GM19240 (cell line): ENCODE results near the gene GATA5.
"Not testable (repeated sequence)": the region's sequence is repeated elsewhere in the genome, so short reads cannot be mapped to it uniquely, and the experiment has no call there.

Experiments
- DNase-seq: peaks from one replicate; pipeline ENCODE4 v3.0.0; 2011; ENCODE audit warnings: low spot score; ENCODE audit not compliant: insufficient read length

GATA5 gene

DNA sequence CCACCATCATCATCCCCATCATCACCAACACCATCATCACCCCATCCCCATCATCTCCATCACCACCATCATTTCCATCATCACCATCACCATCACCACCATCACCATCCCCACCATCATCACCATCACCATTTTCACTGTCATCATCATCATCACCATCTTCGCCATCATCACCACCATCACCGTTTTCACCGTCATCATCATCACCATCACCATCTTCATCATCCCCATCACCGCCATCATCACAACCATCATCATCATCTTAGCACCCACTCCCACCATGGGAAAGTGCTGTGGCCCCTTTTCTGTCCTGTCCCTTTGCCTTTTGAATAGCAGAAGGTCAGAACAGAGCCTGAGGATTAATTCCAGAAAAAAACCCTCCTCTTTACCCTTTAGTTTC is 28.5 kb upstream of the GATA5 start:
- no peak for DNase-seq

DNA sequence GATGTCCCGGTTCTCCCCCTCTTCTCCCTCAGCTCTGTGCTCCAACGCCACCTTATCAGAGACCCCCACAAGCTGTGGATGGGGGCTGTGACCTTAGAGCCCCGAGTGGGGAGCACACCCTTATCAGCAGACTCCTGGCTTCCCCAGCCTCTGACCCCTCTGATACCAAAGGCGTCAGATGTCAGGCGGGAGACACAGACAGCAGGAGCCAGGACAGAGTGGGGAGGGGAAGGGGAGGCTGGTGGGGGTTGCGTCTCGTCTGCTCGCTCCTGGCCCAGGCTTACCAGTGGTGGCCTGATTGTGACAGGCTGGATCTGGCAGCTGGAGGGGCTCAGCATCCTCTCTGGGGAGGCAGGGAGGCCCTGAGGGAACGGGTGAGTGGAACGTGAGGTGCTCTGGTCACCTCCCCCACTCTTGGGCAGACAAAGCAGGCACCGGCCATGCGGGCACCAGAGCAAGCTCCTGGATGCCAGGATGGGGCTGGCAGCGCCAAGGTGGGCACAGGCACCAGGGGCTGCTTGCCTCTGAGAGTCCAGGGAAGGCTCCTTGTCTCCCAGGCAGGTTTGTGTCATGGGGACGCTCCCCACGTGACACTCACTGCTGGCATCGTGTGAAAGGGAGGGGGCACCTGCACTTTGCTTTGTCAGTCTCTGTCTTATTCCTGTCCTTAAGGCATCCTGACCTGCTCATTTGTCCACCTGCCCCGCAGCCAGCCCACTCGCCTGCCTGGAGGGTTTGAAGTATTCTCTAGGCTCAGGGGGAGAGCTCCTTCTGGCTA is 27.8 kb upstream of the GATA5 start:
- DNase-seq: no peak

DNA sequence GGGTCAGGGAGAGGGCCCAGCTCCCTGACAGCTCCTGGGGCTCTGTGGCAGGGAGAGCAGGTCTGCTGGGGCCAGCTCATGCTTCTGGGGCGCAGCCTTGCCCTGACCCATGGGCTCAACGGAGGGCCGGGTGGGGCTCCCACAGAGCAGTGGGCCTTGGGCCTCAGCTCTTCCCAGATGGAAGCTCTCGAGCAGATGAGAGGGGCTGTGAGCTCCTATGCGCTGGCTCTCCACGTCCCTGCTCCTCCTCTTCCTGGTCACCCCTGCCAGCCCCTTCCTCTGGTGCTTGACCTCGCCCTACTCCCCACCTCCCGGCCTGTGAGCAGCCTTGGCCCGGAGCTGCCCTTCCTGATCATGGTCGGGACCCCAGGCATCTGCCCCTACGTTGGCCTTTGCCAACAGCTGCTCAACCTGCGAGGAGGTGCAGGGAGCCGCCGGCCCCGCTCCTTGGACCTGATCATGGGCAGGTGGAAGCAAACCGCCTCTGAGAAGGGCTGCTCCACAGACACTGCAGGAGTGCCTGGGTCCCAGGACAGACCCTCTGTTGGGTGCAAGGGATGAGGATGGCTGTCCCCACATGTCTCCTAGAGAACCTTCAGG is 26.8 kb upstream of the GATA5 start:
- DNase-seq: no peak

DNA sequence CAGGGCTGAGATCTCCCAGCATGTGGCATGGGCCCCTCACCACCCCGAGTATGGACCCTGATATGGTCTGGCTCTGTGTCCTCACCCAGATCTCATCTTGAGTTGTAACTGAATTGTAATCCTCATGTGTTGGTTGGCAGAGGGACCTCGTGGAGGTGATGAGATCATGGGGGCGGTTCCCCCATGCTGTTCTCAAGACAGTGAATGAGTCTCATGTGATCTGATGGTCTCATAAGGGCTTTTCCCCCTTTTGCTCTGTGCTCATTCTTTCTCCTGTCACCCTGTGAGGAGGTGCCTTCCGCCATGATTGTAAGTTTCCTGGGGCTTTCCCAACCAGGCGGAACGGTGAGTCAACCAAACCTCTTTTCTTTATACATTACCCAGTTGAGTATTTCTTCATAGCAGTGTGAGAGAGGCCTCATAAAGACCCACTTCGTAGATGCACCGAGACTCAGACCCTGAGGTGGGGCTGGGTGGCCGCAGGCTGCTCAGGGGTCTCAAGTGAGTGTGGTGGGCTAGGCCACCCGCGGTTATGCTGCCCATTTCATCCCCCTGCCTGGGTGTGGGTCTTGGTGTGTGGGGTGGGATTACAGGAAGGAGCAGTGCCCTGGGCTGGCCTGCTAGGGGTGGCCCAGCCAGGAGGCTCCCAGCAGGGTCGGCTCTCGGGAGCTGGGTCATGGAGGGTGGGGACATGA is 26.2 kb upstream of the GATA5 start:
- peak; percentile 46 for DNase-seq

DNA sequence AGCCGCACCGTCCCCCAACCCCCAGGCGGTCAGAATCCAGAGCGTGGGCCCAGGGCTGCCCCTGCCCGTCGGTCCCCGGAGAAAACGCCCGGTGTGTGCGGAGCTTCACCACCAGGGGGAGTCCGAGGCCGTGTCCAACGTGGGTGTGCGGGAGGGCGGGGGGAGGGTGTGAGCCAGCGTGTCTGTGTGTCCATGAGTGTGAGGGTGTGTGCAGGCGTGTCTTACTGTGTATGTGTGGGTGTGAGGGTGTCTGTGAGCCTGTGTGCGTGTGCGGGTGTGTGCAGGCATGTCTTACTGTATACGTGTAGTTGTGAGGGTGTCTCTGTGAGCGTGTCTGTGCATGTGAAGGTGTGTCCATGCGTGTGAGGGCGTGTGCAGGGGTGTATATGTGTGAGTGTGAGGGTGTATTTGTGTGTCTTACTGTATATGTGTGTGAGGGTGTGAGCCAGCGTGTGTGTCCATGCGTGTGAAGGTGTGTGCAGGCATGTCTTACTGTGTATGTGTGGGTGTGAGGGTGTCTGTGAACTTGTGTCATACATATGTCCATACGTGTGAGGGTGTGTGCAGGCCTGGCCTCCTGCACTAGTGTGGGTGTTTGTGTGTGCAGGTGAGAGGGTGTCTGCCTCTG is 24.6 kb upstream of the GATA5 start:
- peak; percentile 85 for DNase-seq

DNA sequence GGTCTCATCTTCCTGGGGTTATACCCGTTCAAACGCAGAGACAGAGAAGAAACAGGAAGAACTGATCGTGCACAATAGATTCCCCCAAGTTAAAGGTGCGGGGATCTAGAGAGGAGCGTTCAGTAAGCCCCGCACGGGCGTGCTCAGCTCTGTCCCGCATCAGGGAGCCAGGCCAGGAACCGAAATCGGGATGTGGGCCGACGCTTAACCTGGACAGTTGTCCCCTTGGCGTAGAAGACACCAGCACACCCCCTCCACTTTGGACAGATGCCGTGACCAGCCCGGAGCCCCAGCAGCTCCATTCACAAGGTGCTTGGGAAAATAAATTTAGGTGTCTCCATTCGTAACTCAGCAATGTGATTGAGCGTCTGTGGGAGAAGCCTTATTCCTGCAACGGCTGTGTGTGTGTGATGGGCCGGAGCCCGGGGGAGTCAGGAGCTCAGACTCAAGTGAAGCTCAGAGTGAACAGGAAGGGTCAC is 24.0 kb upstream of the GATA5 start:
- no peak for DNase-seq

DNA sequence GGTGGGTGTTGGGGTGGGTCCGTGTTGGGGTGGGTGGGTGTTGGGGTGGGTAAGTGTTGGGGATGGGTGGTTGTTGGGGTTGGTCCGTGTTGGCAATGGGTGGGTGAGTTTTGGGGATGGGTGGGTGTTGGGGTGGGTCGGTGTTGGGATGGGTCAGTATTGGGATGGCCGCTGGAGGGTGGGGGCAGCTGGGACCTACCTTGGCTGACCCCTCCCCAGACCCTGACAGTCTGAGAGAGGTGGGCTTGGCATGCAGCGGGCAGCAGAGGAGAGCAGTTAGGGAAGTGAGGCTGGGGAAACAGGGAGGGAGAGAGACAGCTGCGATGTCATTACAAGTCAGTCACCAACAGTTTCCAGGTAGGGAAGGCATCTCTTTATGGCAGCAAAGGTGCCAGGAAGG is 23.1 kb upstream of the GATA5 start:
- no peak for DNase-seq

DNA sequence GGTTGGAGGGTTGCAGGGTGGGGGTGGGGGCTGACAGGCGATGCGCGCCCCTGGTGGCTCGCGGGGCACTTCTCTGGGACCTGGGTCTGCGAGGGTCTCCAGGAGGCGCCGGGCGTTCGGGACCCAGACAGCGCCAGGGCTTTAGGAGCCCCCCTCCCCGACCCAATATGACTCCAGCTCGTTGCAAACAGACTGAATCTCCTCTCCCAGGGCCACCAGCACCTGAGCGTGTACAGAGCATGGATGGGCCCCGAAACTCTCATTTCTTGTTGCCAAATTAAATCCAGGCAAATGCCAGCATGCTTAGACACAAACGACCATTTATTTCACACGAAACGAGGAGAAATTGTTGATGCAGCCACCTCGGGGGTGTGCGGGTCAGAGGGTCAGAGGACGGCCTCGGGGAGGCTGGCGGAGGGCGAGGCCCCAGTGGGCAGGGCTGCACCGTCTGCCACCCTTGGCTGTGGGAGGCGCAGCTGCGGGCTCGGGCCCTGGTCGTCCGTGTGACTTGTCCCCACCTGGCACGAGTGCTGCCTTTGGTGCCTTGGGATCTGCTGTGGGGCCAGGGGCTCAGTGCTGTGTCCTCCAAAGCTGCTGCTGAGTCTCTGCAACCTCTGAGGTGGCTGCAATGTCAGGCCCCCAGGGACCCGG is 20.9 kb upstream of the GATA5 start:
- no peak for DNase-seq

DNA sequence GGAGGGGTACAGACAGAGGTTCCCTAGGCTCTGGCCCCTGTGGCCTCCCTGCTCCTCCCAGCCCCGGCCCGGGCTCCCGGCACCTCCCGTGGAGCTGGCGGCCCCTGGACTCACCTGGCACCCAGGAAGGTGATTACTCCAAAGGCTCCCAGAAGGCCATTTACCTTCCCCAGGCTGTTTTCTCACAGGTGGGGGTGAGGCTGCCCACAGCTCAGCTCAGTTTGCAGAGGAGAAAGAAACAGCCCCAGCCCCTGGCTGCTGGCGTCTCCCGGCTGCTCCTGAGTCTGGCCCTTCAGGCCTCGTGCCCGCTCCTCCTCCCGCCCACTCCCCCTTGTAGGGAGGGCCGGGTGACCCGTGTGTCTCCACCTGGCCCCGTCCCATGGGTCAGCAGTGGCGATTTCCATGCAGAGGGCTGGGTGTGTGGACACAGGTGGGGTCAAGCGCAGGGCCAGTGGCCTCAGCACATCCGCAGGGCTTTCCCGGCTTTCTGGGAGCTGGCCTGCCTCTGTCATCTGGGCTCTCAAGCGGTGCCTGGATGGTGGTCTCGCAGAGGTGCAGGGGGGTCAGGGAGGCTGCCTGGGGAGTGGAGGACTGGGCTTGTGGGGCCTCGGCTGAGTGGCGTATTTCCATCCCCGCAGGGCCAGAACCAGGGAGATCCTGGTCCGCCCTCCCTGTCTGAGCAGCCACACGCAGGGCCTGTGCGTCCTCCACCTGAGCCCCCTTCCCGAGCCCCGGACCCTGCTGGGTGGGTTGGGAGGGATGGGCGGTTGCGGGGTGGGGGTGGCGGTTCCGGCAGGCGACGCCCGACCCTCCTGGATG is 20.2 kb upstream of the GATA5 start:
- no peak for DNase-seq

DNA sequence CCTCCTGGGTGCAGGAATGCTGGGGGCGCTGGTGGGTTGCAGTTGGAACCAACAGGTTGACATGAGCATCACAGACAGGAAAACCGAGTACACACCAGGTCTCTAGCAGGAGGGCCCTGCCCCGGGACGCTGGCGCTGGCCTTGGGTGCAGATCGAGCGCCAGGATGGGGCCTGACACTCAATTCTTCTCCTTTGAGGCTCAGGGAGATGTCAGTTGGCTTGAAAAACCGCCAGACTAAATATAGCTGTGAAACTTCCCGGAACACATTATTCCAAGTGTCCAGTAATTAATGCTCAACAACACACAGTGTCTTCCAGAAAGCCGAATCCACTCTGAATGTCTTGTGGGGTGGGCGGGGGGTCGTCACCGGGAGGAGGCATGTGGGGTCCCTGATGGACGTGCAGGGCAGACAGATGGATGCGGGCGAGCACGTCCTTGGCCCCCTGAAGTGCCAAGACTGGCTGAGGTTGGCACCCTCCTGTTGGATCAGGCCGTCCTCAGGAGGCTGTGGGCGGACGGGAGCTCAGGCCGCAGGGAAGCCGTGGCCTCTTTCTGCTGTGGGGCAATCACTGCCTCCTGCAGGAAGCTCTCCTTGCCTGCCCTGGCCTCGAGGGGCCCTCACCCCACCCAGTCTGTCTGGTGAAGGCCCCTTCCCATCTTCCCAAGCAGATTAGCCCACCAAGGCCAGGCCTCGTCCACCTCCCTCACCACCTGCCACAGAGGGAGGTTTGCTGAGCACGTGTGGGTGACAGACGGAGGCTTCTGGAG is 19.4 kb upstream of the GATA5 start:
- DNase-seq: no peak

DNA sequence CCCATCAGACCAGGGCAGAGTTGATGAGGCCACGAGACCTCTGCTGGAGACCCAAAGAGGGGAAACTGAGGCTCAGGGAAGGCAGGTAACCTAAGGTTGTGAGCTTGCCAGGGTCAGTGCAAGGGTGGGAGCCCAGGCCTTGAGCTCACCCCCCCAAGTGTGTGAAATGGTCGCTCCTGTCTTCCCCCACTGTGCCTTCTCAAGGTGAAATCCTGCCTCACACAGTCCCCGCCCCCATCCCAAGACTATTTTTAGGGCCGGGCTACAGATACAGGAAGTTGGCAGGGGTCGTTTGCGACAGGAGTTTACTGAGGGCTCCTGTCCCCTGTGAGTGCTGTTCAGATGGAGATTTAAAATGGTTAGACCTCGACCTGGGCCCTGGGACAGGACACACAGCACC is 18.7 kb upstream of the GATA5 start:
- no peak for DNase-seq

DNA sequence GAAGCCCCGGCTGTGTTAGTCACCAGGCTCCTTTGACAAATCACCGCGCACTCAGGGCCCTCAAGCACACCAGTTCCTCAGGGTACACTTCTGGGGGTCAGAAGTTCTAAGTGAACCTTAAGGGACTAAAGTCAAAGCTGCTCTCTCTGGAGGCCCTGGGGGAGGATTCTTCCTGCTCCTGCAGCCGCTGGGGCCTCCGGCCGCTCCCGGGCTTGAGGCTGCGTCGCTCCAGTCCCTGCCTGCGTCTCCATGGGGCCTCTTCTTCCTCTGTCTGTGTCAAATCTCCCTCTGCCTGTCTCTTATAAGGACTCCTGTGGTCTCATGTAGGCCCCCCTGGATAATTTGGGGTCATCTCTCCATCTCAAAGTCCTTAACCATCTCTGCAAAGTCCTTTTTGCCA is 18.1 kb upstream of the GATA5 start:
- DNase-seq: no peak

DNA sequence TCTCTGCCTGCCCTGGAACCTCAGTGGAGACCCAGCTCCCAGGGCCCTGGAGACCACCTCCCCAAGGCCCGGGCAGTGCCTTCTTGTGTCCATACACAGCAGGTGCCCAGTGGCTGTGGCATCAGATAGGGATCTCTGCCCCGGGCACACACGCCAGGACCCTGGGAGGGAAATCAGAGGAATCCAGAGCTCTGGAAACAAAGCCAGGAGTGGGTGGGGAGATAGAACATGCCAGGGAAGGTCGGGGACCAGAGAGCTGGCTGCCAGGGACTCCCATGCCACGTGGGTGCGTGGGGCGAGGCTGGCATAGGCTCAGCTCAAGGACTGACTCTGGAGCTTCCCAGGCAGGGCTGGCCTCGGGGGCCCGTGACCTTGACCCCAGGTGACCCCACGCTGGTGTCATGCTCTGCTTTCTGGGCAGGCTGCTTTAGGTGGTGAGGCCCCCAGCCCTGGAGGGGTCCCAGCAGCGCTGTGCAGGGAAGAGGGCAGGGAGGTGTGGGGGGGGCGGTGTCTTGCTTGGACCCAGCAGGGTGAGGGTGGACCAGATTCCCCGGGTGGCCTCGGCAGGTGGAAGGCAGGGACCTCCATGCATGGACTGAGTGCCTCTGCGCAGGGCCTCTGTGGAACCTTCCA is 17.6 kb upstream of the GATA5 start:
- DNase-seq: no peak

DNA sequence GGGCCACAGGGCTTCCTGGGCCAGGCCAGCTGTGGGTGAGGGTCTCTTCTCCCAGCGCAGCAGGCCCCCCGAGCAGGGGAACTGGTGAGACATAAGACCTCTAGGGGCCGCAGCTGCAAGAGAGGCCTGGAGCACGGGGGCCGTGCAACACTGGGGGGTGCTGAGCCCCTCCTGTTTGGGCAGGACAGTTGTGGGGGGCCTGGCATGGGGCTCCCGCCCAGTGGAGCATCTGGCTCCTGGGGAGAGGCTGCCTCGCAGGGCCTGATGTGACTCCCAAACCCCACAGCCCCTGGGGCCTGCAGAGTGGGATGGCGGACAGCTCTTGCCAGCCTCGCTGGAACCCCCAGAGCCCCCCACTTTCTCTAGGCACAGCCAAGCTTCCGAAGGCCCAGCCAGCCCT is 16.9 kb upstream of the GATA5 start:
- DNase-seq: no peak

DNA sequence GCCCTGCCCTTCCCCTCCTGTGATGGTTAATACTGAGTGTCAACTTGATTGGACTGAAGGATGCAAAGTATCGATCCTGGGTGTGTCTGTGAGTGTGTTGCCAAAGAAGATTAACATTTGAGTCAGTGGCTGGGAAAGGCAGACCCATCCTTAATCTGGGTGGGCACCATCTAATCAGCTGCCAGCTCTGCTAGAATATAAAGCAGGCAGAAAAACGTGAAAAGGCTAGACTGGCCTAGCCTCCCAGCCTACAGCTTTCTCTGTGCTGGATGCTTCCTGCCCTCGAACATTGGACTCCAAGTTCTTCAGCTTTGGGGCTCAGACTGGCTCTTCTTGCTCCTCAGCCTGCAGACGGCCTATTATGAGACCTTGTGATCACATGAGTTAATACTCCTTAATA is 15.0 kb upstream of the GATA5 start:
- not testable (repeated sequence) for DNase-seq

DNA sequence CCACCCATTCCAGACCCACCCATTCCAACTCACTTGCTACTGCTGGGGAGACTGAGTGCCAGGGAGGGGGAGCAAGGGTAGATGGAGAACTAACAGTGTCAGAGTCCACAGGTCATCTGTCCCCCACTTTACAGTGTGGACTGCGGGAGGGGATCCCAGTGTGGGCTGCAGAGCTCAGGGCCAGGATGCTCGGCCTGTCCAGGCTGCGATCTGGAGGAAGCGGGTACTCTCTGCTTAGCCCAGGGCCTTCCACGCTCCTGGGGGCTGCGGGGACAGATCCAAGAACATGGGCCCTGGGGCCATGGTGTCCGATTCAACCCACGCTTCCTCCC is 14.1 kb upstream of the GATA5 start:
- no peak for DNase-seq

DNA sequence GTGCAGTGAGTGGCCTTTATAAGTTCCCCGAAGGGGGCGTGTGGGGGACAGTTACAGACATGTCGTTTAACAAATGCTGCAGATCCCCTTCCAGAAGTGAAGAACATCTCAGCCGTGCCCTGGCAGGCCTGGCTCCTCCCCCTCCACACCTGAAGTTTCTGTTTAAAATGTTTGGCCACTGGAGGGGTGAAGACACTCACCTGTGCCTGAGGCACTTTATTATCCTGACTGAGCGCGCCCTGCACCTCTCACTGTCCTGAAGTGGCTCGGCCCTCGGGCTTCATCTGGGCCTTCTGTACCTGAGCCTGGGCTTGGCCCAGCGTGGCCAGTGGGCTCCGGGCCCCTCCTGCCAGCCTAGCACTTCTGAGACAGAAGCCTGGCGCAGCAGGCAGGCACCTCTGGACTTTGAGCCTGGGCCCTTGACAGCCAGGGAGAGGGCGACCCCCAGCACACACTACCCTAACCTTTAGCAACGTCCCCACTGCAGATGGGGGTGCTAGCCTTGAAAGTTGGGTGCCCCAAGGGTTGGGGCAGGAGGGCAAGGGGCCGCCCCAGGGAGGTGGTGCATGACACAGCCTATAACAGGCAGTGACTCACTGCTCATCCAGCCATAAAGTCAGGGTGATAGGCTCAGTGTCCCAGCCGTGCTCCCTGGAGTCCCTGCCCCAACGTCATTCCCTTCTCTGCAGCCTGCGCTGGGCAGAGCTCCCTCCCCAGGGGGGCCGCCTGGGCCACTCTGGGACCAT is 13.6 kb upstream of the GATA5 start:
- DNase-seq: no peak

DNA sequence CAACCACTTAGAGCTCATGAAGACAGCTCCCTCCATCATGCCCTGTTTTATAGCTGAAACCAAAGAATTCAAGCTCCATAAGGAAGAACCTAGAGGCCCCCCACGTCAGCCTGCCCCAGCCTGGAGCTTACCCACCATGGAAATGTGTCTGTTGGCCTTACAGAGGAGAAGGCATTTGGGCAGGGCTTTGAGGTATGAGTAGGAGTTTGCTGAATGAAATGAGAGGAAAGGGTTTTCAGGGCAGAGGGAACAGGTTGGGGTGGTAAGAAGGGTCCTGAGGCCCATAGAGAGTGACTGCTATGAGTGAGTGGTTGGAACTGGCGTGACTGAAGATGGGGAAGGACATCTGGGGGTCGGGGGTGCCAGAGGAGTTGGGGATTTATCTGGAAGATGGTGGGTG is 12.7 kb upstream of the GATA5 start:
- no peak for DNase-seq
